Motor neuron (in vitro differentiated cells): ENCODE results near the gene DEFB119. TPM values are rescaled to one million over a fixed set of nuclear protein-coding genes. Genes with fewer than 3 reads are reported as not detected.
"Not testable (repeated sequence)": the region's sequence is repeated elsewhere in the genome, so short reads cannot be mapped to it uniquely, and the experiment has no call there.

ENCODE experiments used
- ATAC-seq, 8 experiments: fragments of 200-7000 bp; cut with Tn5 transposase; replicated peaks in 6 of 8; 2 replicates each; pipeline ENCODE4 v1.8.0; 2021; ENCODE audit warnings: mild to moderate bottlenecking in 8 of 8, moderate library complexity in 8 of 8
- H3K27ac ChIP-seq, 2 donors: fragments of 250-450 bp; sonication (Bioruptor Pico); 2 replicates each; pipeline ENCODE4 v1.9.0; 2021; ENCODE audit warnings: antibody characterized with exemption in 2 of 2, mild to moderate bottlenecking in 2 of 2, moderate library complexity in 1 of 2
- H3K4me1 ChIP-seq, 2 donors: fragments of 250-450 bp; sonication (Bioruptor Pico); replicated peaks in 1 of 2; 2 replicates each; pipeline ENCODE4 v1.6.1; 2021; ENCODE audit warnings: antibody characterized with exemption in 2 of 2, mild to moderate bottlenecking in 2 of 2, moderate library complexity in 1 of 2
- H3K4me3 ChIP-seq, 5 donors: fragments of 250-450 bp; sonication (Bioruptor Pico); 2 replicates each; pipeline ENCODE4 v1.9.0; 2021; ENCODE audit warnings: antibody characterized with exemption in 5 of 5, mild to moderate bottlenecking in 5 of 5, moderate library complexity in 4 of 5
- WGBS, 10 experiments: fragments of 450-650 bp; shearing (Covaris generic); methylation state at CpG; one replicate each; pipeline ENCODE4 v1.0.0; 2022; 5-methylcytosine and 5-hydroxymethylcytosine counted together
- in situ Hi-C, 9 experiments: fragments of 400-800 bp; cut with MboI; loops; one replicate each; pipeline ENCODE4 v1.15.0; 2021; ENCODE audit warnings: low sequenced_read_pairs in 9 of 9, low pct_unique_long_range_greater_than_20kb in 2 of 9; ENCODE audit not compliant: unreplicated experiment in 9 of 9
- total RNA-seq, 8 experiments: library from RNA; unstranded; fragments of 300-600 nt; gene quantifications; 2 replicates each; pipeline versions ENCODE4 v1.2.3 to v1.2.4, GENCODE V29; 2022

DEFB119 gene
- total RNA-seq, 8 experiments from 2014 or later = not detected

DNA sequence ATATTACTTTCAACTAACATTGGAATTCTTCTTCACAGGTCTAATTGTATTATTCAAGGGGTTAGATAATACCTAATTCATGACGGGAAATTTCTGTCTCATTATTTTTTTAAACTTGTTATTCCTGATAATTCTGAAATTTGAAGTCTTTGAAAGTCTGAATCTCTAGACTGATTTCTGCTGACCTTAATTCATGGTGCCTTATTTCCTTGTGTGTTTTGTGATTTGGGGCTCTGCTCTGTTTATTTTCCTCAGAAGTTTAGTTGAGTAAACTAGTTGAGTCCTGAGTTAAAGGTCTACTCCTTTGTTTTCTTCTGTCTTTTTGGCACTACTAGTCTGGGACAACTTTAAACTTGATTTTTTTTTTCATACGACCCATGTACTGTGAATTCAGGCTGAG, 16.0 kb downstream of the DEFB119 start:
- H3K4me3 ChIP-seq = no peak overlapping the region
- 0 to 45% (median 12%) methylated on average over 1 to 2 of the region's 2 CpGs; no CpG with 5 or more reads in 1 of the 10 experiments for WGBS, 10 experiments
- ATAC-seq = no peak
- no peaks in the 10 kb centered on the region for H3K4me1 ChIP-seq
- H3K27ac ChIP-seq = no peak overlapping the region
- in situ Hi-C loops = no loop called here

DNA sequence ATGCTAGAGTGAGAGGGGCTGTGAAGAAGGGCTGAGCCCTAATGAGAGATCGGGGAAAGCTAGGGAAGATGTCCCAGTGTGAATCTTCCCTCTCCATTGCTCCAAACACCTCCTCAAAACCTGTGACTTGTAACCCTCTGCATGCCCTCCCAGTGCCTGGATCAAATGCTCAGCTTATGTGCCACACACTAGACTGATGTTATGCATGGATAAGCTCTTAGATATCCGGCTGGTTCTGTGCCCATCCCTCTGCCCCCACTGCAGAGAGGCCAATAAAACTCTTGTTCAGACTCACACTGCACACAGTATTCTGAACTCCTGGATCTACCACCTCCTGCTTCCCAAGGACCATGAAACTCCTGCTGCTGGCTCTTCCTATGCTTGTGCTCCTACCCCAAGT, 22.1 kb downstream of the DEFB119 start, which contains the start of gene DEFB118:
Gene DEFB118 (plus strand): TSS at position 301 of the 400 bp plus-strand sequence. CDS start 50 bp downstream, at position 351.
- WGBS, 10 experiments = 0 to 57% (median 40%) methylated on average over 1 to 2 of the region's 2 CpGs; no CpG with 5 or more reads in 5 of the 10 experiments
- no peaks in the 10 kb centered on the region for H3K4me1 ChIP-seq
- in situ Hi-C loops = no loop called here
- no peak within 1 kb of the TSS for H3K27ac ChIP-seq
- ATAC-seq = no peak
- H3K4me3 ChIP-seq = no peak within 1 kb of the TSS

DNA sequence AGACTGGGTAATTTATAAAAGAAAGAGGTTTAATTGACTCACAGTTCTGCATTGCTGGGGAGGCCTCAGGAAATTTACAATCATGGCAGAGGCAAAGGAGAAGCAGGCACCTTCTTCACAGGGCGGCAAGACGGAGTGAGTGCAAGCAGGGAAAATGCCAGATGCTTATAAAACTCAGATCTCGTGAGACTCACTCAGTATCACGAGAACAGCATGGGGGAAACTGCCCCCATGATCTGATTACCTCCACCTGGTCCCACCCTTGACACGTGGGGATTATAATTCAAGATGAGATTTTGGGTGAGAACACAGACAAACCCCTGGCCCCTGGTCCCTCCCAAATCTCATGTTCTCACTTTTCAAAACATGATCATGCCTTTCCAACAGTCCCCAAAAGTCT, 26.1 kb downstream of the DEFB119 start:
- H3K4me1 ChIP-seq, H3K4me3 ChIP-seq, ATAC-seq, in situ Hi-C loops, H3K27ac ChIP-seq: not testable (repeated sequence)
- 0 to 80% (median 27%) methylated on average over 1 to 5 of the region's 5 CpGs; no CpG with 5 or more reads in 3 of the 10 experiments for WGBS, 10 experiments

DNA sequence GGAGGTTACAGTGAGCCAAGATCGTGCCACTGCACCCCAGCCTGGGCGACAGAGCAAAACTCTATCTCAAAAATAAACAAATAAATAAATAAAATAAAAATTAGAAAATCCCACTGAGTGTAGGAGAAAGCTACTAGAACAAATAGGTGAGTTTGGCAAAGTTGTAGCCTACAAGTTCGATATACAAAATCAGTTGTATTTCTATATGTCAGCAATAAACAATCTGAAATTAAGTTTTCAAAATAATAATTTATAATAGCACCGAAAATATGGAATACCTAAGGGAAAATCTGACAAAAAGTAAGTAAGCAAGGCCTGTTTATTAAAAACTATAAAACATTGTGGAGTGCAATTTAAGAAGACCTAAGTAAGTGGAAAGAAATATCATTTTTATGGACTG, 27.1 kb downstream of the DEFB119 start:
- H3K4me3 ChIP-seq = no peak overlapping the region
- no peak for ATAC-seq
- in situ Hi-C loops = no loop called here
- no peaks in the 10 kb centered on the region for H3K4me1 ChIP-seq
- no peak overlapping the region for H3K27ac ChIP-seq
- WGBS, 10 experiments = 0 to 54% (median 31%) methylated on average over 2 to 4 of the region's 4 CpGs

DNA sequence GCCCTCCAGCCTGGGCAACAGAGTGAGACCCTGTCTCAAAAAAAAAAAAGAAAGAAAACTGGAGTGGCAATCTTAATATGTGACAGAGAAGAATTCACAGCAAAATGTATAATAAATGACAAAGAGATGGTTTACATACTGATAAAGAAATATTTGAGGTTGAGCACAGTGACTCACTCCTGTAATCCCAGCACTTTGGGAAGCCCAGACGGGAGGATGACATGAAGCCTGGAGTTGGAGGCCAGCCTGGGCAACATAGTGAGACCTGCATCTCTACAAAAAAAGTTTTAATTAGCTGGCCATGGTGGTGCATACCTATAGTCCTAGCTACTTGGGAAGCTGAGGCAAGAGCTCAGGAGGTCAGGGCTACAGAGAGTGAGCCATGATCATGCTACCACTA, 34.4 kb downstream of the DEFB119 start:
- in situ Hi-C loops = no loop called here
- Histone ChIP-seq H3K27ac (no peak overlapping the region), H3K4me3 (no peak overlapping the region), H3K4me1 (no peaks in the 10 kb centered on the region)
- 0 to 57% (median 8%) methylated on average over 1 of the region's 1 CpG; no CpG with 5 or more reads in 2 of the 10 experiments for WGBS, 10 experiments
- no peak for ATAC-seq

DNA sequence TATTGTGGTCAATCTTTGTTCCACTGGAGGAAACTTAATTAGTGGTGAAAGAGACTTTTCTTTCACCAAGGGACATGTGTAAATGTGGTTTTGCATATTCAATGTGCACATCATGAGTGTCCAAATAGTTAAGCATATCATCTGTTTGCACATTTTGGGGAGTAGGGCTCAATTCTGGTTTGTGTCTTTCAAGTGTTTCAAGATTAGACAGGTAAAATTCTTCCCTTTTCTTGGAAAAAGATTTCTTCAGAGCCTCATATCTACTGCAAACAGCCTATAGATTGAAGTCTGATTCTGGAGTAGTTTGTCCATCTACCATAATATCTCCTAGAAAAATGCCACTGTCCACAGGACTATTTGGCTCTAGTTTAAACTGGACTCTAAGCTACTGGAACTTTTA, 48.9 kb downstream of the DEFB119 start:
- in situ Hi-C loops = no loop called here
- Histone ChIP-seq H3K4me3 (no peak overlapping the region), H3K27ac (no peak overlapping the region), H3K4me1 (no peaks in the 10 kb centered on the region)
- ATAC-seq = no peak

DNA sequence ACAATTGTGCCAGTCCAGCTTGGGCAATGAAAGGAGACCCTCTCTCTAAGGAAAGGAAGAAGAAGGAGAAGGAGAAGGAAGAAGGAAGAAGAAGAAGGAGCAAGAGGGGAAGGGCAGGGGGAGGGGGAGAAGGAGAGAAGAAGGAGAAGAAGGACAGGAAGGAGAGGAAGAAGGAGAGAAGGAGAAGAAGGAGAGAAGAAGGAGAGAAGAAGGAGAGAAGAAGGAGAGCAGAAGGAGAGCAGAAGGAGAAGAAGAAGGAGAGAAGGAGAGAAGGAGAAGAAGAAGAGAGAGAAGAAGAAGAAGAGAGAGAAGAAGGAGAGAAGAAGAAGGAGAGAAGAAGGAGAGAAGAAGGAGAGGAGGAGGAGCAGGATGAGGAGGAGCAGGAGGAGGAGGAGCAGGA, 59.5 kb downstream of the DEFB119 start:
- no peak overlapping the region for H3K4me3 ChIP-seq
- no peak for ATAC-seq
- in situ Hi-C loops = no loop called here
- no peak overlapping the region for H3K27ac ChIP-seq
- no peaks in the 10 kb centered on the region for H3K4me1 ChIP-seq

Other genes starting within 250 kb of the DEFB119 start
- gene DEFB115, start 132.9 kb downstream of the DEFB119 start, total RNA-seq = not detected
- not detected for gene DEFB116, start 82.0 kb downstream of the DEFB119 start, total RNA-seq
- gene DEFB118, start 22.0 kb downstream of the DEFB119 start, total RNA-seq = under 1 TPM in 1 of 8 experiments, not detected in 7; 0.33 TPM
- not detected for gene DEFB121, start 15.6 kb upstream of the DEFB119 start, total RNA-seq
- gene DEFB123, start 50.0 kb upstream of the DEFB119 start, total RNA-seq = not detected
- gene DEFB124, start 84.5 kb upstream of the DEFB119 start, total RNA-seq = not detected
- under 1 TPM in 5 of 8 experiments, not detected in 3; 0.09 to 0.33 (median 0.13) TPM for gene REM1, start 84.7 kb upstream of the DEFB119 start, total RNA-seq
- gene HM13, start 123.9 kb upstream of the DEFB119 start, total RNA-seq = 100 to 1,000 TPM in 3 of 8 experiments, 10 to 100 TPM in 5; 41.7 to 148 (median 90.5) TPM
- gene ID1, start 214.7 kb upstream of the DEFB119 start, total RNA-seq = 10 to 100 TPM; 10.0 to 64.5 (median 19.6) TPM
- not detected for gene COX4I2, start 247.3 kb upstream of the DEFB119 start, total RNA-seq